ENCODE measurements around the gene DYNC1LI2.

The DYNC1LI2 gene

GRCh38 chr16:66714654-66715307 is 36.6 kb downstream of the DYNC1LI2 start:
- no peak overlapping the region for H3K27ac ChIP-seq
- H3K4me3 ChIP-seq, result no peak overlapping the region
- H3K27me3 ChIP-seq, result no peaks in the 10 kb centered on the region
- DNase-seq, result no peak
- peaks cover 0 to 15% (median 6%) of the 10 kb centered on the region in 4 donors for H3K4me1 ChIP-seq
- TF ChIP-seq CTCF (IDR thresholded peaks at IDR 0.05), result no peak
- H3K36me3 ChIP-seq, result peaks cover 9 to 23% (median 16%) of the 10 kb centered on the region in 3 donors
- H3K9me3 ChIP-seq, result peaks cover 0 to 5% (median 0%) of the 10 kb centered on the region in 3 donors
- intact Hi-C loops (cut with DNase I; ENCODE audit: low total_unique reads), result no loop called here

DNA sequence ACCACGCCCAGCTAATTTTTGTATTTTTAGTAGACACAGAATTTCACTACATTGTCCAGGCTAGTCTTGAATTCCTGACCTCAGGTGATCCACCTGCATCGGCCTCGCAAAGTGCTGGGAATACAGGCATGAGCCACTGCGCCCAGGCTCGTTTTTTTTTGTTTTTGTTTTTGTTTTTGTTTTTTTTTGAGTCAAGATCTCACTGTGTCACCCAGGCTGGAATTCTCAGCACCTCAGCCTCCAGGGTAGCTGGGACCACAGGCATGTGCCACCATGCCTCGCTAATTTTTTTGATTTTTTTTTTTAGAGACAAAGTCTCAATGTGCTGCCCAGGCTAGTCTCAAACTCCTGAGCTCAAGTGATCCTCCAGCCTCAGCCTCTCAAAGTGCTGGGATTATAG is 37.3 kb downstream of the DYNC1LI2 start:
- intact Hi-C loops (cut with DNase I; ENCODE audit: low total_unique reads), result no loop called here
- no peak for TF ChIP-seq CTCF (IDR thresholded peaks at IDR 0.05)
- no peak overlapping the region for H3K27ac ChIP-seq

GRCh38 chr16:66713076-66713475 is 38.3 kb downstream of the DYNC1LI2 start:
- H3K9me3 ChIP-seq, result peaks cover 0 to 5% (median 0%) of the 10 kb centered on the region in 3 donors
- DNase-seq, result no peak
- no peak for TF ChIP-seq CTCF (IDR thresholded peaks at IDR 0.05)
- peak overlapping the region; percentile 32 to 43 for H3K27ac ChIP-seq
- H3K4me1 ChIP-seq, result peaks cover 0 to 15% (median 6%) of the 10 kb centered on the region in 4 donors
- peaks cover under 1 to 9% (median 6%) of the 10 kb centered on the region in 3 donors for H3K36me3 ChIP-seq
- no peak overlapping the region for H3K4me3 ChIP-seq
- intact Hi-C loops (cut with DNase I; ENCODE audit: low total_unique reads), result no loop called here
- no peaks in the 10 kb centered on the region for H3K27me3 ChIP-seq

More for the DNA sequence above, 37.3 kb downstream of the DYNC1LI2 start:
- no peak overlapping the region for H3K4me3 ChIP-seq
- H3K36me3 ChIP-seq, result peaks cover 9 to 16% (median 16%) of the 10 kb centered on the region in 3 donors
- DNase-seq, result no peak
- H3K4me1 ChIP-seq, result peaks cover 0 to 15% (median 6%) of the 10 kb centered on the region in 4 donors
- H3K27me3 ChIP-seq, result no peaks in the 10 kb centered on the region
- peaks cover 0 to 5% (median 0%) of the 10 kb centered on the region in 3 donors for H3K9me3 ChIP-seq

DNA sequence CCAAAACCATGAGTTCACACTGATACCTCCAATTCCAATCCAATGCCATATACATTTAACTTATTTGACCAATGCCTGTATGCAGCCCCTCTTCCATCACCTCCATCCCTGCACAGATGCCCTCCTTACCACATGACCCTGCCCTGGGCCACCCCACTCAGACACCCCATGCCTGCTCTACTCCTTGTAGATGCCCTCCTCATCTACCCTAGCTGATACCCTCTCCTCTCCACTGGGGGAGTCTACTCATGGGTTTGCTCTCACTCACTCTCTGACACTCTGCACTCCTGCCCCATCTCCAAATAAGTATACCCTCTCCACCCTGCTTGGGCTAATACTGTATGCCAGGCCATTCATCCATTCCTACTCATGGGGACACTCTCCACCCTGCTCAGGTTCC is 38.9 kb downstream of the DYNC1LI2 start:
- no peak for TF ChIP-seq CTCF (IDR thresholded peaks at IDR 0.05)
- Histone ChIP-seq H3K27ac (peak overlapping the region in 1 of 2 donors; percentile 32), H3K4me1 (peaks cover 0 to 19% (median 6%) of the 10 kb centered on the region in 4 donors), H3K9me3 (peaks cover 0 to 5% (median 0%) of the 10 kb centered on the region in 3 donors), H3K27me3 (no peaks in the 10 kb centered on the region), H3K36me3 (peaks cover 0 to 3% (median under 1%) of the 10 kb centered on the region in 3 donors), H3K4me3 (no peak overlapping the region)
- DNase-seq, result no peak
- intact Hi-C loops (cut with DNase I; ENCODE audit: low total_unique reads), result no loop called here

DNA sequence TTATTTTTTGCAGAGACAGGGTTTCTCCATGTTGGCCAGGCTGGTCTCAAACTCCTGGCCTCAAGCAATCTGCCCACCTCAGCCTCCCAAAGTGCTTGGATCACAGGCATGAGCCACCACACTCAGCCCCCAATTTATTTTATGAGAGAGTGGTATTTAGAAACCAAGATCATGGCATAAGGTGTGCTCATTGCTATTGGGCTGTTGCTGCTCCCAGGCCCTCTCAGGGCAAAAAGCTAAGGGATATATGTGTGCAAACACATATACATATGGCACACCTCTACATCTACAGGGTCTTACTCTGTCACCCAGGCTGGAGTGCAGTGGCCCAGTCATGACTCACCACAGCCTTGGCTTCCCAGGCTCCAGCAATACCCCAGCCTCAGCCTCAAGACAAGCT is 39.8 kb downstream of the DYNC1LI2 start:
- no peak for TF ChIP-seq CTCF (IDR thresholded peaks at IDR 0.05)
- Histone ChIP-seq H3K27ac (no peak overlapping the region), H3K36me3 (no peaks in the 10 kb centered on the region), H3K4me3 (no peak overlapping the region), H3K4me1 (peaks cover 0 to 27% (median 10%) of the 10 kb centered on the region in 4 donors), H3K9me3 (peaks cover 0 to 5% (median 0%) of the 10 kb centered on the region in 3 donors), H3K27me3 (no peaks in the 10 kb centered on the region)
- intact Hi-C loops (cut with DNase I; ENCODE audit: low total_unique reads), result no loop called here
- no peak for DNase-seq

Data from tibial artery (tissue), 4 donors.